HG02884 (cell line): Measurements from ENCODE around the gene AXIN1.

ENCODE experiments used
- ATAC-seq: cut with Tn5 transposase; IDR thresholded peaks from one replicate; pipeline ENCODE4 v1.9.1; 2021; ENCODE audit warnings: mild to moderate bottlenecking, moderate library complexity; ENCODE audit not compliant: unreplicated experiment

AXIN1 gene

GRCh38 chr16:307691-308312, 44.7 kb downstream of the AXIN1 start:
- no peak for ATAC-seq

GRCh38 chr16:306911-307370, 45.6 kb downstream of the AXIN1 start:
- ATAC-seq, result no peak

- no peak for ATAC-seq
Measured at GRCh38 chr16:305916-306626, 46.5 kb downstream of the AXIN1 start.

GRCh38 chr16:303760-304505, 48.6 kb downstream of the AXIN1 start:
- no peak for ATAC-seq

DNA sequence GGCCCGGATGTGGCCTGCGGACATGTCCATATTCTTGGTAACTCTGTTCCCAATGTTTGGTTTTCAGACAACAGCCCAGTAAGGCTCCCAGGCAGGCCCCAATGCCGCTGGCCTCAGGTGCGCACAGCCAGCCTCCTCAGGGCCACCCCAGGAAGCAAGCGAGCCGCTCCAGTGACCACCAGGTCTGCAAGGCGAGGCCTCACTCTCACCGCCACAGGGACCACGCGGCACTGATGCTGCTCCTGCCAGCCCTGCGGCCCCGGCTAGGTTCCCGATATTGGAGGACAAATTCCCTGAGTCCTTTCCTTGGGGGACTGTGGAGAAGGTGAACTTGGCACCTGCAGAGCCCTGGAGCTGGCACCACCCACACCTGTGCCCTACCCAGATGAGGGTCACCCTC, 50.6 kb downstream of the AXIN1 start:
- no peak for ATAC-seq

DNA sequence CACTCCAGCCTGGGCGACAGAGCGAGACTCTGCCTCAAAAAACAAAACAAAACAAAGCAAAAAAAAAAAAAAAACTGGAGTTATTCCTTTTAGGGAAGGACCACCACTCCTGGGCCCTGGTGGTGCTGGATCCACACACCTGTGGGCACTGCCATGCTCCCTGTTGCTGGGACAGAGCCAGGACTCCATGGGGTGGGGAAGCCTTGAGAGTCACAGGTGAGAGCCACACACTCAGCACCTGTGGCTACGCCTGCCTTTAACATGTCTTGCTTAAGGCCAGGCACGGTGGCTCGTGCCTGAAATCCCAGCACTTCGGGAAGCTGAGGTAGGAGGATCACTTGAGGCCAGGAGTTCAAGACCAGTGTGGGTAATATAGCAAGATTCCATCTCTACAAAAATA, 51.3 kb downstream of the AXIN1 start:
- ATAC-seq, result no peak

GRCh38 chr16:297832-298231, 54.7 kb downstream of the AXIN1 start:
- ATAC-seq, result no peak

- no peak for ATAC-seq
Measured at GRCh38 chr16:296806-297510, 55.6 kb downstream of the AXIN1 start.

- no peak for ATAC-seq
Measured at GRCh38 chr16:296276-296675, 56.2 kb downstream of the AXIN1 start.

- ATAC-seq, result no peak
Measured at GRCh38 chr16:293043-293775, 59.3 kb downstream of the AXIN1 start.

DNA sequence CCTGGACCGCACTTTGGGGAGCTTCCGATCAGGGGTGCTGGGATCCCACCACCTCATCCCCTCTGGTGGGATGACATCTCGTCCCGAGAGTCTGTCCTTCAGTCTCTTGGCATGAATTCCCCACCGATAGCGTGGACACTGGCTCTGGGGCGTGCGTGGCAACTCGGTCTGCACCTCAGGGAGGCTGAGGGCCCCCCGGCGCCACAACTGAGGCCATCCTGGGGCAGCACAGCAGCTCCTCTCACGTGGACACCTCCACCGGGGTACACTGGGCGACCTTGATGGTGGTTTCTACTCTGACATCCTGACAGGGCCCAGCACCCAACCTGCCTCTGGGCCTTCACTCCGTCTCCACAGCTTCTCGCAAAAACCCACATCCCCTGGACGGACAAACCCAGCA, 61.0 kb downstream of the AXIN1 start:
- no peak for ATAC-seq

DNA sequence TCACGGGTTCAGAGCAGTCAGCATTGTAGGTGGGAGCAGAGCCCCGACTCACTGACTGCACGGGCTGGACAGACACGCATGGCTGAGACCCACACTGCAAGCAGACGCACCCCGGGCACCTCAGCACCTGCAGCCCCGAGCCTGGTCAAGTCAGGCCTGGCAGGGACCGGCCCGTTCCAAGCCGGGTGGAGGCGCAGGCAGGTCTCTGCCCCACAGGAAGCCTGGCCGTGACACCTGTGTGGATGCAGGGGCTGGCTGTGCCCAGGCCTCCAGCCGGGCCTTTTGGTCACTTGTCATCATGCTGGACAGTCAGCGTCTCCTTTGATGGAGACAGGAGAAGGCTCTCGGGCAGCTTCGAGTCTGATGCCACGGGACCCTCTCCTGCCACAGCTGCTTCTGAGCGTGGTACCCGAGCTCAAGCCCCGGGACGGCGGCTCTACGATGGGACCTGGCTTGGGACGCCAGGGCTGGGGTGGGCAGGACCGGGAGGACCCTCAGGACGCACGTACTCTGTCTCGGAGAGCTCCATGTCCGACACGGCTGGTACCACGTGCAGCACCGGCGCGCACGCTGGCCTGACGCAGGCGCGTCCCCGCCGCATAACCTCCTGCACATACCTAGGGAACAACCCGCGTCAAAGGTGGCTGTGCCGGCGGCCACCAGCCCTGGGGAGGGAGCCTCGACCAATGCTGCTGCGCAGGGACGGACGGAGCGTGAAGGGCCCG, 61.7 kb downstream of the AXIN1 start:
- ATAC-seq, result no peak

GRCh38 chr16:290015-290680, 62.4 kb downstream of the AXIN1 start:
- no peak for ATAC-seq

GRCh38 chr16:289395-289997, 63.0 kb downstream of the AXIN1 start:
- ATAC-seq, result no peak

GRCh38 chr16:287981-288920, 64.3 kb downstream of the AXIN1 start:
- ATAC-seq, result no peak

GRCh38 chr16:287298-287811, 65.2 kb downstream of the AXIN1 start:
- ATAC-seq, result no peak

DNA sequence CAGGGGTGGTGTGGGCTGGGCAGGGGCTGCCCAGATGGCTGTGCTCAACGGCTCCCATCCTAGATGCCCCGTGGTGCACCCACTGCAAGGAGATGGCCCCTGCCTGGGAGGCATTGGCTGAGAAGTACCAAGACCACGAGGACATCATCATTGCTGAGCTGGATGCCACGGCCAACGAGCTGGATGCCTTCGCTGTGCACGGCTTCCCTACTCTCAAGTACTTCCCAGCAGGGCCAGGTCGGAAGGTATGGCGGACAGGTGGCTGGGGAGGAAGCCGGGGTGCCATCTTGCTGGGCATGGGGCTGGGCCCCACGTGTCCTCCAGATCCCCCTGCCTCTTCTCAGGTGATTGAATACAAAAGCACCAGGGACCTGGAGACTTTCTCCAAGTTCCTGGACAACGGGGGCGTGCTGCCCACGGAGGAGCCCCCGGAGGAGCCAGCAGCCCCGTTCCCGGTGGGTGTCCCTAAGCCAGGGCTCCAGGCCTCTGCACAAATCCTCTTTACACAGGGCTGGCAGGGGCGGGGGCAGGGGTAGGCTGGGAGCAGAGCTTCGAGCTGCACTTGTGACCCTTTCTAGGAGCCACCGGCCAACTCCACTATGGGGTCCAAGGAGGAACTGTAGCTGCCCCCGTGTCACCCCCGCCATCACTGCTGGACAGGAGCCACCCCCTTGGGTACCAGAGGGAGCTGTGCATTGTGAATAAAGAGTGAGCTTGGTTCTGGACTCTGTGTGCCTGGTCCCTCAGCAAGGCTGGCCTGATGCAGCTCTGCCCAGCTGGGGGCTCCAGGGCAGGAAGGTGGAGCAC, 65.8 kb downstream of the AXIN1 start:
- no peak for ATAC-seq
